ENCODE data around the gene ATOH8. TPM values are rescaled to one million over a fixed set of nuclear protein-coding genes. Genes with fewer than 3 reads are reported as not detected.
"Not testable (repeated sequence)": the region's sequence is repeated elsewhere in the genome, so short reads cannot be mapped to it uniquely, and the experiment has no call there.

Gene ATOH8
- total RNA-seq, 1 experiment from 2014 or later: 0.81 TPM

DNA sequence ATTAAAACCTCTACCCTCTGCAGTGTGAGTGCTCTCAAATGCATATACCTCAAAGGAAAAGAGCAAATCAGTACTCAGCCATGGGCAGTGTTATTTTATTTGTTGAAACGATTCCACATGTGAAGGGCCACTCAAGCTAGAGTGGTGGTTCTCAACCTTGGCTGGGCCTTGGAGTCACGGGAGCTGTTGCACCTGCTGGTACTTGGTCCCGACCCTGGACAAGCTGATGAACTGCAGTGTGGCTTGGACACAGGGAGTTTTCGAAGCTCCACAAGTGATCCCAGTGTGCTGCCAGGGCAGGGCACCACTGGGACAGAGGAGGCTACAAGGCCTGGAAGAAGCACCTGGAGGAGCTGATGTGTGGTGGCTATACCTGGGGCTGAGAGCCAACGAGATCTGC lies 40.0 kb upstream of the ATOH8 start (continued):
- no peak for TF ChIP-seq STAT6 (CRISPR knock-in tag; conservative IDR thresholded peaks at IDR 0.05; ENCODE audit: low read depth)
- TF ChIP-seq ZNF219 (CRISPR knock-in tag; IDR thresholded peaks at IDR 0.05; ENCODE audit: borderline replicate concordance): no peak
- TF ChIP-seq NR2C2 (CRISPR knock-in tag; IDR thresholded peaks at IDR 0.05): no peak
- no peak for TF ChIP-seq TEAD1 (CRISPR knock-in tag; IDR thresholded peaks at IDR 0.05)
- TF ChIP-seq, protein P1, sequence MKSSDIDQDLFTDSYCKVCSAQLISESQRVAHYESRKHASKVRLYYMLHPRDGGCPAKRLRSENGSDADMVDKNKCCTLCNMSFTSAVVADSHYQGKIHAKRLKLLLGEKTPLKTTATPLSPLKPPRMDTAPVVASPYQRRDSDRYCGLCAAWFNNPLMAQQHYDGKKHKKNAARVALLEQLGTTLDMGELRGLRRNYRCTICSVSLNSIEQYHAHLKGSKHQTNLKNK (CRISPR knock-in tag; IDR thresholded peaks at IDR 0.05): no peak
- TF ChIP-seq ATF6 (CRISPR knock-in tag; IDR thresholded peaks at IDR 0.05): no peak
- TF ChIP-seq NFYB (CRISPR knock-in tag; conservative IDR thresholded peaks at IDR 0.05; ENCODE audit: low read depth): no peak

DNA sequence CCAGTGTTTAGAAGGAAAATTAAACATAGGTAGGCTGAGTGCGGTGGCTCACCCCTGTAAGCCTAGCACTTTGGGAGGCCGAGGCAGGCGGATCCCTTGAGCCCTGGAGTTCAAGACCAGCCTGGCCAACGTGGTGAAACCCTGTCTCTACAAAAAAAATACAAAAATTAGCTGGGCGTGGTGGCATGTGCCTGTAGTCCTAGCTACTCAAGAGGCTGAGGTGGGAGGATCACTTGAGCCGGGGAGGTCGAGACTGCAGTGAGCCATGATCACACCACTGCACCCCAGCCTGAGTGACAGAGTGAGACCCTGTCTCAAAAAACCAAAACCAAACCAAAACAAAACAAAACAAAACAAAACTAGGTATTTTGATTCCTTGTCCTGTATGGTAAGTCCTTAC lies 39.4 kb upstream of the ATOH8 start:
- H3K27me3 Mint-ChIP-seq (ENCODE audit: low read depth); ATAC-seq; H3K9me3 Mint-ChIP-seq; H3K4me3 Mint-ChIP-seq; H3K4me1 Mint-ChIP-seq; H3K36me3 Mint-ChIP-seq; POLR2A ChIA-PET; H3K27ac Mint-ChIP-seq; DNase-seq (ENCODE audit: low spot score): not testable (repeated sequence)
- CTCF ChIA-PET: interaction anchor here (1.4 to 2.9 kb wide), 3 partner anchors 15 to 113 kb away, joined by 3 to 16 read pairs (median 4); no protein-coding TSS in a partner anchor

DNA sequence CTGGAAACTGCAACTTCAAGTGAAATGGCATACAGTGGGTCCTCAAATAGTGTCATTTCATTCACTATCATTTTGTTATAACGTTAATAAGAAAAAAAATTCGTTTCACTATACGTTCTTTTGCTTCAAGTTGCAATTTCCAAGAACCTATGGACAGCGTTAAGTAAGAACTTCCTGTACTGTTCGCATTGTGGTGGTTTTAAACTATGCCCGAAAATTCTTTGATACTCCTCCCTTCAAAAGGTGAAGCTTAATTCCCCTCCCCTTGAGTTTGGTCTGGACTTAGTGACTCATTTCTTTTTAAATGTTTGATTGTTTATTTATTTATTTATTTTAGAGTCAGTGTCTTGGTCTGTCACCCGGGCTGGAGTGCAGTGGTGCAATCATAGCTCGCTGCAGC lies 39.0 kb upstream of the ATOH8 start:
- no peaks in the 10 kb centered on the region for H3K4me1 Mint-ChIP-seq
- H3K36me3 Mint-ChIP-seq: no peaks in the 10 kb centered on the region
- CTCF ChIA-PET: interaction anchor here (1.2 to 1.7 kb wide), 5 partner anchors 8 to 113 kb away, joined by 3 to 7 read pairs (median 4); no protein-coding TSS in a partner anchor

More for the DNA sequence above, 39.0 kb upstream of the ATOH8 start:
- DNase-seq (ENCODE audit: low spot score) (no peak), ATAC-seq (no peak)
- Mint-ChIP-seq H3K4me3 (no peak overlapping the region), H3K9me3 (no peaks in the 10 kb centered on the region), H3K27ac (no peak overlapping the region), H3K27me3 (ENCODE audit: low read depth) (no peaks in the 10 kb centered on the region; the same call in none of the 2 replicates)
- no peak for TF ChIP-seq GTF2I (CRISPR knock-in tag; conservative IDR thresholded peaks at IDR 0.05)
- TF ChIP-seq, protein P2, sequence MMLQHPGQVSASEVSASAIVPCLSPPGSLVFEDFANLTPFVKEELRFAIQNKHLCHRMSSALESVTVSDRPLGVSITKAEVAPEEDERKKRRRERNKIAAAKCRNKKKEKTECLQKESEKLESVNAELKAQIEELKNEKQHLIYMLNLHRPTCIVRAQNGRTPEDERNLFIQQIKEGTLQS (CRISPR knock-in tag; conservative IDR thresholded peaks at IDR 0.05): no peak
- TF ChIP-seq FOXP4 (CRISPR knock-in tag; IDR thresholded peaks at IDR 0.05): no peak
- no peak for TF ChIP-seq MAX (CRISPR knock-in tag; IDR thresholded peaks at IDR 0.05)
- TF ChIP-seq ATF1 (CRISPR knock-in tag; IDR thresholded peaks at IDR 0.05): no peak
- TF ChIP-seq E2F4 (CRISPR knock-in tag; IDR thresholded peaks at IDR 0.05; ENCODE audit: borderline replicate concordance, low read depth): no peak
- TF ChIP-seq, protein P1 (CRISPR knock-in tag; IDR thresholded peaks at IDR 0.05): no peak
- no peak for TF ChIP-seq ZBTB21 (CRISPR knock-in tag; IDR thresholded peaks at IDR 0.05; ENCODE audit: borderline replicate concordance)
- TF ChIP-seq ELF4 (CRISPR knock-in tag; IDR thresholded peaks at IDR 0.05; ENCODE audit: low read depth): no peak
- TF ChIP-seq PRRX2 (CRISPR knock-in tag; IDR thresholded peaks at IDR 0.05): no peak
- TF ChIP-seq ZNF396 (CRISPR knock-in tag; IDR thresholded peaks at IDR 0.05; ENCODE audit: borderline replicate concordance): no peak
- no peak for TF ChIP-seq IRF1 (CRISPR knock-in tag; IDR thresholded peaks at IDR 0.05)
- TF ChIP-seq, protein P3, sequence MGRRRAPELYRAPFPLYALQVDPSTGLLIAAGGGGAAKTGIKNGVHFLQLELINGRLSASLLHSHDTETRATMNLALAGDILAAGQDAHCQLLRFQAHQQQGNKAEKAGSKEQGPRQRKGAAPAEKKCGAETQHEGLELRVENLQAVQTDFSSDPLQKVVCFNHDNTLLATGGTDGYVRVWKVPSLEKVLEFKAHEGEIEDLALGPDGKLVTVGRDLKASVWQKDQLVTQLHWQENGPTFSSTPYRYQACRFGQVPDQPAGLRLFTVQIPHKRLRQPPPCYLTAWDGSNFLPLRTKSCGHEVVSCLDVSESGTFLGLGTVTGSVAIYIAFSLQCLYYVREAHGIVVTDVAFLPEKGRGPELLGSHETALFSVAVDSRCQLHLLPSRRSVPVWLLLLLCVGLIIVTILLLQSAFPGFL (CRISPR knock-in tag; IDR thresholded peaks at IDR 0.05; ENCODE audit: borderline replicate concordance): no peak
- POLR2A ChIA-PET: no interaction called here
